Testis (tissue), 2 donors: Measurements from ENCODE around the gene NAPSA.

ENCODE experiments used
- CTCF ChIP-seq, 3 experiments: fragments of 450-650 bp in 2 of 3; fragments of 200-600 bp in 1 of 3; sonication (generic) in 1 of 3; IDR thresholded peaks; one replicate each; pipeline ENCODE4 v1.5.1; 2016 to 2019; ENCODE audit warnings: antibody characterized with exemption in 3 of 3, mild to moderate bottlenecking in 2 of 3, moderate library complexity in 1 of 3
- POLR2A ChIP-seq: fragments of 450-650 bp; IDR thresholded peaks from one replicate; pipeline ENCODE4 v1.6.1; 2017; ENCODE audit warnings: antibody characterized with exemption, mild to moderate bottlenecking, moderate library complexity

DNA sequence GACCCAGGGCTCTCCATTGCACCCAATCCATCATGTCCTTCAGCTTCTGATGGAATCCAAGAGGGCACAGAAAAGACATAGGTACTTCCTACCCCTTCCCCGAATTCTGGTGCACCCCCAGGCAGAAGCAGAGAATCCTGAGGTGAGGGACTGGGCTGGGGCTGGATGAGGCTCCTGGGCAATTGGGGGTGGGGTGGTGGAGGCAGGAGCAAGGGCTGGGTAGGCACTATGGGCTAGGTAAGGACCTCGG, 33.5 kb downstream of the NAPSA start:
- TF ChIP-seq CTCF (IDR thresholded peaks at IDR 0.05), result no peak
- no peak for TF ChIP-seq POLR2A
